K562 treated with DMSO at 1 percent for 12 hours (cell line): ENCODE measurements around the gene VPREB1. TPM values are rescaled to one million over a fixed set of nuclear protein-coding genes. Genes with fewer than 3 reads are reported as not detected.

Source experiments
- total RNA-seq: library from RNA; unstranded; fragments of 300-600 nt; gene quantifications from 2 replicates; pipeline ENCODE4 v1.2.3, GENCODE V29; 2022; ENCODE audit not compliant: insufficient read depth

VPREB1 gene, protein sequence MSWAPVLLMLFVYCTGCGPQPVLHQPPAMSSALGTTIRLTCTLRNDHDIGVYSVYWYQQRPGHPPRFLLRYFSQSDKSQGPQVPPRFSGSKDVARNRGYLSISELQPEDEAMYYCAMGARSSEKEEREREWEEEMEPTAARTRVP
- not detected in 2 replicates for total RNA-seq

DNA sequence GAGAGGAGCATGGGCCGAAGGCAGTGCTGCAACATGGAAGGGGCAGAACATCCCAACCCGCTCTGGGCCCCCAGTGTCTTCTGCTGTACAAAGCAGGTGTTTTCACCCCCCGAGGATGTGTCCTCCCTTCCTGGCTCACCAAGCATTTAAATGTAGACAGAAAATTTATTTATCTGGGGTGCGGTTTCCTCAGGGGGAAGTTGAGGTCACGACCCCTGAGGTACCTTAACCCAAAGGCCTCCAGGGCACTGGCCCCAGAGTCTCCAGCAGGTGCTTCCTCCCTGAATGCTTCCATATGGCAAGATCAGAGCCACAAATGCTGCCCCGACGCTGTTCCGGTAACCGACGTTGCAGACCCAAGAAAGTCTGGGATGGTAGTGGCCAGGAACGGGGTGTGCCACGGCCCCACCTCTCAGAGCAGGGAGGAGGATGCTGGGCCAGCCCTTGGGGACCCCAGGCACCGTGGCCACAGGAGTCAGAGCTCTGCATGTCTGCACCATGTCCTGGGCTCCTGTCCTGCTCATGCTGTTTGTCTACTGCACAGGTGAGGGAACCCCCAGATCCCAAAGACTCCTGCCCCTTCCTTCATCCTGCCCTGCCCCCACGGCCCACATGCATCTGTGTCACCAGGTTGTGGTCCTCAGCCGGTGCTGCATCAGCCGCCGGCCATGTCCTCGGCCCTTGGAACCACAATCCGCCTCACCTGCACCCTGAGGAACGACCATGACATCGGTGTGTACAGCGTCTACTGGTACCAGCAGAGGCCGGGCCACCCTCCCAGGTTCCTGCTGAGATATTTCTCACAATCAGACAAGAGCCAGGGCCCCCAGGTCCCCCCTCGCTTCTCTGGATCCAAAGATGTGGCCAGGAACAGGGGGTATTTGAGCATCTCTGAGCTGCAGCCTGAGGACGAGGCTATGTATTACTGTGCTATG is at the start of gene VPREB1:
TSS of gene VPREB1 (plus strand) at position 471 of the 935 bp plus-strand sequence. CDS start at position 499, 28 bp downstream.

